IPS-15b (cell line): ENCODE data around the gene TBC1D16.
"Not testable (repeated sequence)": the region's sequence is repeated elsewhere in the genome, so short reads cannot be mapped to it uniquely, and the experiment has no call there.

Source experiments
- H3K27me3 ChIP-seq: one replicate; pipeline ENCODE4 v1.6.1; 2013; ENCODE audit warnings: low read length; ENCODE audit not compliant: control insufficient read depth, insufficient read depth
- H3K36me3 ChIP-seq: one replicate; pipeline ENCODE4 v1.6.1; 2013; ENCODE audit warnings: low read length; ENCODE audit not compliant: control insufficient read depth, insufficient read depth
- H3K4me1 ChIP-seq: one replicate; pipeline ENCODE4 v1.6.1; 2013; ENCODE audit warnings: mild to moderate bottlenecking, low read length; ENCODE audit not compliant: control insufficient read depth, insufficient read depth
- H3K4me3 ChIP-seq: one replicate; pipeline ENCODE4 v1.5.1; 2013; ENCODE audit warnings: low read depth, low read length
- H3K9ac ChIP-seq: one replicate; pipeline ENCODE4 v1.6.1; 2013; ENCODE audit warnings: low read depth, mild to moderate bottlenecking, low read length
- H3K9me3 ChIP-seq: one replicate; pipeline ENCODE4 v1.6.1; 2013; ENCODE audit warnings: mild to moderate bottlenecking, low read length; ENCODE audit not compliant: control insufficient read depth, insufficient read depth

Gene TBC1D16

GRCh38 chr17:79910985-79911361, 124.7 kb downstream of the TBC1D16 start:
- H3K4me1 ChIP-seq, result no peaks in the 10 kb centered on the region
- H3K27me3 ChIP-seq, result no peaks in the 10 kb centered on the region
- no peaks in the 10 kb centered on the region for H3K9me3 ChIP-seq

GRCh38 chr17:79909121-79909520, 126.6 kb downstream of the TBC1D16 start:
- Histone ChIP-seq H3K9ac (no peak overlapping the region), H3K27me3 (no peaks in the 10 kb centered on the region), H3K4me3 (no peak overlapping the region), H3K9me3 (no peaks in the 10 kb centered on the region), H3K36me3 (no peaks in the 10 kb centered on the region), H3K4me1 (no peaks in the 10 kb centered on the region)

More at GRCh38 chr17:79910985-79911361, 124.7 kb downstream of the TBC1D16 start:
- Histone ChIP-seq H3K4me3 (no peak overlapping the region), H3K36me3 (no peaks in the 10 kb centered on the region), H3K9ac (no peak overlapping the region)

DNA sequence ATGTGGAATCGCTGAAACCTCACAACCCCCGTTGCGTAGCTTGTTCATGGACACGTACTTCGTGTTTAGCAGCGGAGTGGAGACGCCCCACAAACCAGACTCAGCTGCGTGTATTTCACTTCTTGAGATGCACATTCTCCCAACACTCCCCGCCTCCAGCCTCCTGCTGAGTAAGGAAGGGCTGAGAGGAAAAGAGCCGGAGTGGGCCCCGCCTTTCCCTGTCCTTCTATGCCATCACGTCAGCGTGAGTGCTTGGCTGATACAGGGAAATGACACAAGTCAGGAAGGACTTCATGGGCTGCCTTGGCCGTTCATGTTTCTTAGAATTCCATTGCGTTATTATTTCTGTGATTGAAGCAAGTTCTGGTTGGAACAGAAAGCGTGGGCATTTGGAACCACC, 127.8 kb downstream of the TBC1D16 start:
- Histone ChIP-seq H3K4me1 (no peaks in the 10 kb centered on the region), H3K4me3 (no peak overlapping the region), H3K27me3 (no peaks in the 10 kb centered on the region), H3K9ac (no peak overlapping the region), H3K9me3 (no peaks in the 10 kb centered on the region), H3K36me3 (no peaks in the 10 kb centered on the region)

GRCh38 chr17:79907217-79907715, 128.4 kb downstream of the TBC1D16 start:
- Histone ChIP-seq H3K36me3 (no peaks in the 10 kb centered on the region), H3K4me3 (no peak overlapping the region), H3K4me1 (no peaks in the 10 kb centered on the region), H3K9me3 (no peaks in the 10 kb centered on the region), H3K9ac (no peak overlapping the region), H3K27me3 (no peaks in the 10 kb centered on the region)

- no peaks in the 10 kb centered on the region for H3K36me3 ChIP-seq
- H3K4me3 ChIP-seq, result no peak overlapping the region
- H3K27me3 ChIP-seq, result no peaks in the 10 kb centered on the region
Observed at GRCh38 chr17:79905832-79906231, 129.8 kb downstream of the TBC1D16 start.

DNA sequence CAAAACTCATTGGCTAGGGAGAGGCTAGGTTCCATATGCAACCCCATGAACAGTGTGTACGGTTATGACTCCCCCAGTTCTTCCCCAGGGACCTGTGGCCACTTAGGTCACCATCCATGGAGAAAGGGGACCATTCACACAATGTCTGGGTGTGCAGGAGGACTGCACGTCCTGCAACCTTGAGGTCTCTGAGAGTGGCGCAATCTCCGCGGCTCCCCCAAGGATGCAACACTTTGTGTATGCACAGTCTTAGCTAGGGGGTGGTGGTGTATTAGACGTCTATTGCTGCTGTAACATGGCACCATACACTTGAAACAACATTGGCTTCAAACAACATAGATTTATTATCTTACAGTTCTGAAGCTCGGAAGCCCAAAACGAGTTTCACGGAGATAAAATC, 130.8 kb downstream of the TBC1D16 start:
- H3K36me3 ChIP-seq, result no peaks in the 10 kb centered on the region
- no peaks in the 10 kb centered on the region for H3K9me3 ChIP-seq
- no peak overlapping the region for H3K9ac ChIP-seq
- H3K4me1 ChIP-seq, result no peaks in the 10 kb centered on the region
- no peak overlapping the region for H3K4me3 ChIP-seq
- no peaks in the 10 kb centered on the region for H3K27me3 ChIP-seq

More at GRCh38 chr17:79905832-79906231, 129.8 kb downstream of the TBC1D16 start:
- H3K4me1 ChIP-seq, result no peaks in the 10 kb centered on the region
- no peak overlapping the region for H3K9ac ChIP-seq
- H3K9me3 ChIP-seq, result no peaks in the 10 kb centered on the region

- Histone ChIP-seq H3K9me3 (no peaks in the 10 kb centered on the region), H3K27me3 (no peaks in the 10 kb centered on the region), H3K36me3 (no peaks in the 10 kb centered on the region), H3K9ac (no peak overlapping the region), H3K4me3 (no peak overlapping the region), H3K4me1 (no peaks in the 10 kb centered on the region)
Observed at GRCh38 chr17:79902146-79902791, 133.4 kb downstream of the TBC1D16 start.

- H3K9me3 ChIP-seq, result no peaks in the 10 kb centered on the region
- no peak overlapping the region for H3K4me3 ChIP-seq
- no peak overlapping the region for H3K9ac ChIP-seq
- no peaks in the 10 kb centered on the region for H3K36me3 ChIP-seq
- H3K27me3 ChIP-seq, result no peaks in the 10 kb centered on the region
- no peaks in the 10 kb centered on the region for H3K4me1 ChIP-seq
Observed at GRCh38 chr17:79901131-79901530, 134.5 kb downstream of the TBC1D16 start.

- H3K9me3 ChIP-seq, result no peaks in the 10 kb centered on the region
- H3K27me3 ChIP-seq, result no peaks in the 10 kb centered on the region
- H3K4me1 ChIP-seq, result no peaks in the 10 kb centered on the region
- no peak overlapping the region for H3K4me3 ChIP-seq
- H3K9ac ChIP-seq, result no peak overlapping the region
- H3K36me3 ChIP-seq, result no peaks in the 10 kb centered on the region
Observed at GRCh38 chr17:79899584-79899983, 136.1 kb downstream of the TBC1D16 start.

DNA sequence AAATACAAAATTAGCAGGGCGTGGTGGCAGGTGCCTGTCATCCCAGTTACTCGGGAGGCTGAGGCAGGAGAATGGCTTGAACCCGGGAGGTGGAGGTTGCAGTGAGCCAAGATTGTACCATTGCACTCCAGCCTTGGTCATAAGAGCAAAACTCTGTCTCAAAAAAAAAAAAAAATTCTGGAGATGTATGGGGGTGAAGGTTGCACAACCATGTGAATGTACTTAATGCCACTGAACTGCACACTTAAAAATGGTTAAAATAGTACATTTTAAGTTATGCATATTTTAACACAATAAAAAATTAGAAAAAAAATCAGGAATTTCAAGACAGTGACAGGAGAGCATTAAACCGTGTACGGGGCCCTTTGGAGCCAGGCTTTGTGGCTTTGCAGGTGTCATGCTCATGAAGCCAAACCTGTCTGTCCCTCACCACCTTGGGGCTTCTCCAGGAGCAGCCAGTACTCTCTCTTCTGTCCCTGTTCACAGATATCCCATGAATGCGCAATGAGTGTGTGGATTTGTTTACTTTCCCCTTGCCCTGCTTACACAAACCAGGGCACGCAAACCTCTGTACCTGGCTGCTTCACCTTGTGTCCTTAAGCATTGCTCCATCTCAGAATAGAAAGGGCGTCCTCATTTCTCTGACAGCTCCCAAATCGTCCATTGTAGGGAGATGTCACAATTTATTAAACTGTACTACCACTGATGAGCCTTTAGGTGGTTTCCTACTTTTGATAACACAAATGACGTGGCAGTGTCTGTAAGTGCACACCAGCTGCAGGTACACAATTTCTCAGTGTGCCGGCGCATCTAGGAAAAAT, 138.2 kb downstream of the TBC1D16 start:
- Histone ChIP-seq H3K9me3 (no peaks in the 10 kb centered on the region), H3K4me1 (no peaks in the 10 kb centered on the region), H3K27me3 (no peaks in the 10 kb centered on the region), H3K4me3 (no peak overlapping the region), H3K9ac (no peak overlapping the region), H3K36me3 (no peaks in the 10 kb centered on the region)

DNA sequence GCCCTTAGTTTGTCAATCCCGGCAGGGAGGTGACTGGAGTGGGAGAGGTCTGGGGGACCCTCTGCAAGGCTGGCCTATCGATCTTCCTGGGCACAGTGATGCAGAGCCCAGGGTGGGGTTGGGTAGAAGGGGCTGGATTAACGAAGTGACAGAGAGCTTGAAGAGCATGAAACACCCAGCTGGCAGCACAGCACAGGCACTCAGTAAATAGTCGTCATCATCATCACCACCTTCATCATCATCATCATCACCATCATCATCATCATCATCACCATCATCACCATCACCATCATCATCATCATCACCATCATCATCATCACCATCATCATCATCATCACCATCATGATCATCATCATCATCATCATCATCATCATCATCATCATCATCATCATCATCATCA, 142.2 kb downstream of the TBC1D16 start:
- H3K9me3 ChIP-seq, H3K36me3 ChIP-seq, H3K4me3 ChIP-seq, H3K4me1 ChIP-seq, H3K9ac ChIP-seq, H3K27me3 ChIP-seq: not testable (repeated sequence)
